HepG2 (cell line): ENCODE measurements around the gene CASS4. TPM values are rescaled to one million over a fixed set of nuclear protein-coding genes. Genes with fewer than 3 reads are reported as not detected.

ENCODE experiments used
- ATAC-seq: fragments of 200-7000 bp; cut with Tn5 transposase; 3 replicates; pipeline ENCODE4 v1.9.1; 2020; ENCODE audit warnings: mild to moderate bottlenecking, moderate library complexity
- BruUV-seq: library from RNA; stranded (reverse); fragments of 400-500 nt; replicated peaks from 2 replicates; lab custom pipeline; 2021; lab: Mats Ljungman, UMichigan
- CTCF ChIA-PET: fragments of 300-600 bp; formaldehyde crosslinking; extraction: SDS; loops from one replicate; lab custom pipeline; 2021; ENCODE audit warnings: low total read pairs, inconsistent platforms, low intra/inter-chr PET ratio; lab: Yijun Ruan, JAX
- POLR2A ChIA-PET: fragments of 350-600 bp; sonication (Branson Sonifier 250); formaldehyde crosslinking; loops from one replicate; lab custom pipeline; 2020; ENCODE audit warnings: antibody characterized with exemption, inconsistent platforms; lab: Yijun Ruan, JAX
- DNase-seq: peaks from one replicate; pipeline ENCODE4 v3.0.0-alpha.2; 2015; ENCODE audit warnings: low spot score
- FAIRE-seq: peaks from 3 replicates; lab custom pipeline; 2011; peaks lifted over from hg19 to GRCh38; lab: Jason Lieb, UNC
- H2AFZ ChIP-seq: one replicate; pipeline ENCODE4 v1.6.1; 2011; ENCODE audit warnings: low read length, inconsistent platforms
- H3K27ac ChIP-seq: fragments of 300-600 bp; 3 replicates; pipeline ENCODE4 v1.8.0; 2011; ENCODE audit warnings: mixed run types, mild to moderate bottlenecking, mixed read lengths, low read length, inconsistent platforms; ENCODE audit not compliant: insufficient read depth; ENCODE audit errors: extremely low read length
- H3K27me3 ChIP-seq, 2 experiments: fragments of 200-600 bp in 1 of 2; 2 replicates in 1 of 2; 3 replicates in 1 of 2; pipeline versions ENCODE4 v1.6.0 to v1.8.0; 2011; ENCODE audit warnings: low read length in 2 of 2, mild to moderate bottlenecking in 2 of 2, moderate library complexity in 2 of 2, inconsistent platforms in 1 of 2; ENCODE audit not compliant: insufficient read depth in 2 of 2, control insufficient read depth in 1 of 2
- H3K36me3 ChIP-seq, 2 experiments: fragments of 200-600 bp in 1 of 2; replicated peaks in 1 of 2; 2 replicates in 1 of 2; 3 replicates in 1 of 2; pipeline versions ENCODE4 v1.5.1 to v1.8.0; 2011; ENCODE audit warnings: low read length in 2 of 2, inconsistent platforms in 1 of 2; ENCODE audit not compliant: insufficient read depth in 2 of 2, control insufficient read depth in 1 of 2
- H3K4me1 ChIP-seq: 2 replicates; pipeline ENCODE4 v1.5.1; 2012; ENCODE audit warnings: low read length, inconsistent platforms; ENCODE audit not compliant: insufficient read depth
- H3K4me2 ChIP-seq: 2 replicates; pipeline ENCODE4 v1.6.0; 2011; ENCODE audit warnings: low read depth, low read length, inconsistent platforms
- H3K4me3 ChIP-seq, 3 experiments: fragments of 200-600 bp in 1 of 3; sonication (generic), shearing (Covaris generic) in 1 of 3; replicated peaks in 1 of 3; 2 replicates each; pipeline ENCODE4 v1.5.1; 2011 to 2016; ENCODE audit warnings: low read length in 3 of 3, inconsistent platforms in 2 of 3, low read depth in 2 of 3, mild to moderate bottlenecking in 2 of 3, control low read depth in 1 of 3, mixed read lengths in 1 of 3; ENCODE audit not compliant: insufficient read depth in 1 of 3
- H3K79me2 ChIP-seq: one replicate; pipeline ENCODE4 v1.6.1; 2011; ENCODE audit warnings: low read length, inconsistent platforms; ENCODE audit not compliant: insufficient read depth
- H3K9ac ChIP-seq: 2 replicates; pipeline ENCODE4 v1.6.0; 2011; ENCODE audit warnings: mild to moderate bottlenecking, low read depth, low read length, inconsistent platforms; ENCODE audit not compliant: insufficient read depth
- H3K9me3 ChIP-seq: 2 replicates; pipeline ENCODE4 v1.5.1; 2012; ENCODE audit warnings: mild to moderate bottlenecking, low read length
- H4K20me1 ChIP-seq: 2 replicates; pipeline ENCODE4 v1.6.0; 2011; ENCODE audit warnings: inconsistent platforms, mild to moderate bottlenecking, low read length, moderate library complexity; ENCODE audit not compliant: insufficient read depth
- AGO2 ChIP-seq: fragments of 200-400 bp; formaldehyde crosslinking; optimal IDR thresholded peaks from 2 replicates; pipeline ENCODE3; 2017; ENCODE audit warnings: mild to moderate bottlenecking, low read depth, low read length, moderate library complexity
- ISL2 ChIP-seq: sonication (generic); formaldehyde crosslinking; IDR thresholded peaks from 2 replicates; pipeline ENCODE4 v1.5.0; 2020; ENCODE audit warnings: missing genetic modification reagents
- RBFOX2 ChIP-seq: fragments of 200-400 bp; formaldehyde crosslinking; IDR thresholded peaks from 2 replicates; pipeline ENCODE4 v1.6.1; 2017; ENCODE audit warnings: low read depth, mild to moderate bottlenecking, low read length
- RBM22 ChIP-seq: fragments of 200-400 bp; formaldehyde crosslinking; optimal IDR thresholded peaks from 2 replicates; pipeline ENCODE3; 2017; ENCODE audit warnings: mild to moderate bottlenecking, low read length, moderate library complexity
- ZBTB38 ChIP-seq: sonication (generic); formaldehyde crosslinking; IDR thresholded peaks from 2 replicates; pipeline ENCODE4 v1.5.1; 2020; ENCODE audit warnings: mild to moderate bottlenecking, missing genetic modification reagents
- ZNF136 ChIP-seq: sonication (generic); formaldehyde crosslinking; IDR thresholded peaks from 2 replicates; pipeline ENCODE4 v1.8.1; 2022; ENCODE audit warnings: low read depth, mild to moderate bottlenecking, moderate library complexity, missing genetic modification reagents
- ZNF331 ChIP-seq: sonication (generic); formaldehyde crosslinking; IDR thresholded peaks from 2 replicates; pipeline ENCODE4 v1.4.0; 2020; ENCODE audit warnings: missing genetic modification reagents
- ZNF768 ChIP-seq: sonication (generic); formaldehyde crosslinking; IDR thresholded peaks from 2 replicates; pipeline ENCODE4 v1.4.0; 2020; ENCODE audit warnings: missing genetic modification reagents
- WGBS: methylation state at CpG from one replicate; pipeline ENCODE4 v1.1.6; 2017; ENCODE audit warnings: low lambda C conversion rate; 5-methylcytosine and 5-hydroxymethylcytosine counted together
- in situ Hi-C: cut with HindIII; loops from 2 replicates; pipeline ENCODE4 v1.10.0; 2017; ENCODE audit warnings: low pct_unique_long_range_greater_than_20kb; ENCODE audit not compliant: extremely low pct_ligation_motif_present
- intact Hi-C: fragments of 100-400 bp; cut with micrococcal nuclease; formaldehyde crosslinking; loops from one replicate; pipeline ENCODE4 v1.10.0; 2022; ENCODE audit not compliant: unreplicated experiment
- polyA plus RNA-seq, 8 experiments: library from polyadenylated mRNA; depleted of rRNA in 3 of 8; stranded (reverse) in 7 of 8; unstranded in 1 of 8; fragments of >200 nt; fragmentation: Illumina TruSeq in 4 of 8; extraction: Trizol in 4 of 8; gene quantifications; 2 replicates each; pipeline versions ENCODE4 v1.2.1 to v1.2.3, GENCODE V29; 2011 to 2016; ENCODE audit warnings: low read depth in 4 of 8, missing spikeins in 1 of 8, mixed read lengths in 1 of 8; ENCODE audit not compliant: insufficient read depth in 1 of 8
- total RNA-seq, 5 experiments: library from RNA; depleted of rRNA; stranded (reverse); fragments of >200 nt; fragmentation: Illumina TruSeq; extraction: Trizol; gene quantifications; 2 replicates each; pipeline ENCODE4 v1.2.3, GENCODE V29; 2016; ENCODE audit warnings: low read depth in 1 of 5
- TF ChIP-seq, protein P1 (sequence below): sonication (generic); formaldehyde crosslinking; IDR thresholded peaks from 2 replicates; pipeline ENCODE4 v1.4.0; 2020; ENCODE audit warnings: missing genetic modification reagents, mild to moderate bottlenecking, borderline replicate concordance
- TF ChIP-seq, protein P2 (sequence below): sonication (generic); formaldehyde crosslinking; conservative IDR thresholded peaks from 2 replicates; pipeline ENCODE4 v1.4.0; 2020; ENCODE audit warnings: missing genetic modification reagents

Gene CASS4
- total and polyA plus RNA-seq, 2 of the 13 experiments (the other 11 are each of a cell fraction or from before 2014, with no cell fraction given): 0.17 to 0.49 TPM

DNA sequence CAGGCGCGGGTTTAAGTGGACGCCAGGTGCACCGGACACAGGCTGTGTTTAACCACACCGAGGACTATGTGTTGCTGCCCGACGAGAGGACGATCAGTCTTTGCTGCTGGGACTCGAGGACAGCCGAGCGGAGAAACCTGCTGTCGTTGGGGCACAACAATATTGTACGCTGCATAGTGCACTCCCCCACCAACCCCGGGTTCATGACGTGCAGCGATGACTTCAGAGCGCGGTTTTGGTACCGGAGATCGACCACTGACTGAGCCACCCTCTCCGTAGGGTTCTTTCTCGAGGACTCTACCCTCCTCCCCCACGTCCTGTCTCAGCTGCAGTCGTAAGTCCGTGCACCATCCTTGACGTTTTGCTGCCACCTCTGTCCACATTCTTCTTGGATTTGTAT lies 8.6 kb upstream of the CASS4 start:
- H4K20me1 ChIP-seq: peaks cover 11% of the 10 kb centered on the region
- H3K27me3 ChIP-seq: no peaks in the 10 kb centered on the region
- in situ Hi-C loops: no loop called here
- H2AFZ ChIP-seq: no peak overlapping the region
- TF ChIP-seq, protein P1, sequence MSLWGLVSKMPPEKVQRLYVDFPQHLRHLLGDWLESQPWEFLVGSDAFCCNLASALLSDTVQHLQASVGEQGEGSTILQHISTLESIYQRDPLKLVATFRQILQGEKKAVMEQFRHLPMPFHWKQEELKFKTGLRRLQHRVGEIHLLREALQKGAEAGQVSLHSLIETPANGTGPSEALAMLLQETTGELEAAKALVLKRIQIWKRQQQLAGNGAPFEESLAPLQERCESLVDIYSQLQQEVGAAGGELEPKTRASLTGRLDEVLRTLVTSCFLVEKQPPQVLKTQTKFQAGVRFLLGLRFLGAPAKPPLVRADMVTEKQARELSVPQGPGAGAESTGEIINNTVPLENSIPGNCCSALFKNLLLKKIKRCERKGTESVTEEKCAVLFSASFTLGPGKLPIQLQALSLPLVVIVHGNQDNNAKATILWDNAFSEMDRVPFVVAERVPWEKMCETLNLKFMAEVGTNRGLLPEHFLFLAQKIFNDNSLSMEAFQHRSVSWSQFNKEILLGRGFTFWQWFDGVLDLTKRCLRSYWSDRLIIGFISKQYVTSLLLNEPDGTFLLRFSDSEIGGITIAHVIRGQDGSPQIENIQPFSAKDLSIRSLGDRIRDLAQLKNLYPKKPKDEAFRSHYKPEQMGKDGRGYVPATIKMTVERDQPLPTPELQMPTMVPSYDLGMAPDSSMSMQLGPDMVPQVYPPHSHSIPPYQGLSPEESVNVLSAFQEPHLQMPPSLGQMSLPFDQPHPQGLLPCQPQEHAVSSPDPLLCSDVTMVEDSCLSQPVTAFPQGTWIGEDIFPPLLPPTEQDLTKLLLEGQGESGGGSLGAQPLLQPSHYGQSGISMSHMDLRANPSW (CRISPR knock-in tag): no peak
- no peak for TF ChIP-seq ZNF331 (CRISPR knock-in tag)
- TF ChIP-seq ZBTB38 (CRISPR knock-in tag): 0 out of 2 replicates have a peak, but pooled peaks have one; percentile 50
- TF ChIP-seq ISL2: no peak
- TF ChIP-seq, protein P2, sequence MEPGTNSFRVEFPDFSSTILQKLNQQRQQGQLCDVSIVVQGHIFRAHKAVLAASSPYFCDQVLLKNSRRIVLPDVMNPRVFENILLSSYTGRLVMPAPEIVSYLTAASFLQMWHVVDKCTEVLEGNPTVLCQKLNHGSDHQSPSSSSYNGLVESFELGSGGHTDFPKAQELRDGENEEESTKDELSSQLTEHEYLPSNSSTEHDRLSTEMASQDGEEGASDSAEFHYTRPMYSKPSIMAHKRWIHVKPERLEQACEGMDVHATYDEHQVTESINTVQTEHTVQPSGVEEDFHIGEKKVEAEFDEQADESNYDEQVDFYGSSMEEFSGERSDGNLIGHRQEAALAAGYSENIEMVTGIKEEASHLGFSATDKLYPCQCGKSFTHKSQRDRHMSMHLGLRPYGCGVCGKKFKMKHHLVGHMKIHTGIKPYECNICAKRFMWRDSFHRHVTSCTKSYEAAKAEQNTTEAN (CRISPR knock-in tag): no peak
- no peak for TF ChIP-seq ZNF136 (CRISPR knock-in tag)
- TF ChIP-seq RBFOX2: peak; percentile 34; the same call in 1 of the 2 replicates
- TF ChIP-seq AGO2: peak; percentile 64
- 0 out of 2 replicates have a peak, but pooled peaks have one; percentile 14 for TF ChIP-seq ZNF768 (CRISPR knock-in tag)
- TF ChIP-seq RBM22: peak; percentile 24
- H3K36me3 ChIP-seq: peaks cover 28 to 72% of the 10 kb centered on the region in 2 experiments
- H3K79me2 ChIP-seq: peaks cover 9% of the 10 kb centered on the region
- H3K4me3 ChIP-seq: no peak overlapping the region
- ATAC-seq: no peak
- intact Hi-C loops: no loop called here
- CTCF ChIA-PET: no interaction called here
- POLR2A ChIA-PET: no interaction called here
- DNase-seq: no peak
- H3K27ac ChIP-seq: no peak overlapping the region
- no peak for FAIRE-seq
- H3K4me1 ChIP-seq: no peaks in the 10 kb centered on the region
- no TSS peak for BruUV-seq
- 96% methylated on average over 26 of the region's 26 CpGs for WGBS
- no peak overlapping the region for H3K4me2 ChIP-seq
- H3K9ac ChIP-seq: no peak overlapping the region
- H3K9me3 ChIP-seq: no peaks in the 10 kb centered on the region
